Measurements from ENCODE around the gene SPINK13.

The SPINK13 gene, protein sequence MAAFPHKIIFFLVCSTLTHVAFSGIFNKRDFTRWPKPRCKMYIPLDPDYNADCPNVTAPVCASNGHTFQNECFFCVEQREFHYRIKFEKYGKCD

DNA sequence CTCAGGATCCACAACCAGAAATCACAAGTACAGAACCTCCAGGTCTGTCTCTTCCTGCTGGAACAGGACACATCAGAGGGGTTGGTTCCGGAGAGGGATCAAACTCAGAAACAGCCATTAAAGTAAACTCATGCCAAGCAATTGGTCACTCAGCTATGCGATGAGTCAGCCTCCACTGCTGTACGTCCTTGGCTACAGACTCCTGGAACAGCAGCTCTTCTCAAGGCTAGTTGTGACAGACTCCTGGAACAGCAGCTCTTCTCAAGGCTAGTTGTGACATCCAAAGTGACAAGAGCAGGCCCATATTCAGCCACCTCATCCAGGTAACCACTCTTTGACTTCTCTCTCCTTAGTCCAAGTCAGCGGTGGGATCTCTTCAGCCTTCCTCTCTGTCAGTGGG, at the start of gene SPINK13:
SPINK13 (plus strand) TSS at position 229 of the 400 bp plus-strand sequence. CDS start 1,279 bp downstream, outside the sequence.
- in situ Hi-C loops (cut with MboI; ENCODE audit: low pct_unique_long_range_greater_than_20kb, low sequenced_read_pairs, unreplicated experiment): no loop called here
- no peak for TF ChIP-seq CTCF (IDR thresholded peaks at IDR 0.05; ENCODE audit: extremely low read depth, insufficient read depth, missing control alignments)
- DNase-seq (ENCODE audit: low spot score): no peak

- no peak for DNase-seq (ENCODE audit: low spot score)
- in situ Hi-C loops (cut with MboI; ENCODE audit: low pct_unique_long_range_greater_than_20kb, low sequenced_read_pairs, unreplicated experiment): no loop called here
Measured at GRCh38 chr5:148221508-148221907, 47.1 kb upstream of the SPINK13 start.

DNA sequence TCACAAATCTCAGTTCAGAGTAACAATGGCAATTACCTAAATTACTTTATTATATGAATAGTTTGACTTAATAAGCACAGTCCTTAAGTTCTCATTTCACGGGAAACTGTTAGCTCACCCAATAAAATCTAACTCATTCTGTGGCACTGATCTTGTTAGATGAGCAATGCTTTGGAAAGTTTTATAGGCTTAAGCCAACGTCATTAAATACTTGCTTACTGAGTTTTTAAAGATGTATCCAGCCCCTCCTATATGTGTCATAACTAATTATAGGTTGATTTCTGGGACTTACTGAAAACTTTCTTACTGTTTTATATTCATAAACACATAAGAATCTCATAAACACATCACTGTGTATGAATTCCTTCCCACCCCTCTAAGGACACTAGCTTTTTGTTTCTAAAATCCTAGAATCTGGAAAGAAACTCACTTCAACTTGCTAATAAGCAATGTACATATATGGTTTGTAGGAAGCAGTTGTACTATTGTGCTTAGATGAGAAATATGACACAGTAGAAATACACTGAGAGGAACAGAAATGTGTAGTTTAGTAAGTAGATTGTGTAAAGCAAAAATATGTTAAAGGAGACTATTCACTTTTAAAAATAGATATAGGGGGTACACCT, 44.4 kb upstream of the SPINK13 start:
- no peak for TF ChIP-seq CTCF (IDR thresholded peaks at IDR 0.05; ENCODE audit: extremely low read depth, insufficient read depth, missing control alignments)
- no peak for DNase-seq (ENCODE audit: low spot score)
- in situ Hi-C loops (cut with MboI; ENCODE audit: low pct_unique_long_range_greater_than_20kb, low sequenced_read_pairs, unreplicated experiment): no loop called here

More at GRCh38 chr5:148221508-148221907, 47.1 kb upstream of the SPINK13 start:
- TF ChIP-seq CTCF (IDR thresholded peaks at IDR 0.05; ENCODE audit: extremely low read depth, insufficient read depth, missing control alignments): no peak

GRCh38 chr5:148228392-148228984, 40.1 kb upstream of the SPINK13 start:
- in situ Hi-C loops (cut with MboI; ENCODE audit: low pct_unique_long_range_greater_than_20kb, low sequenced_read_pairs, unreplicated experiment): no loop called here
- TF ChIP-seq CTCF (IDR thresholded peaks at IDR 0.05; ENCODE audit: extremely low read depth, insufficient read depth, missing control alignments): no peak
- DNase-seq (ENCODE audit: low spot score): no peak

GRCh38 chr5:148229840-148230239, 38.8 kb upstream of the SPINK13 start:
- DNase-seq (ENCODE audit: low spot score): no peak
- in situ Hi-C loops (cut with MboI; ENCODE audit: low pct_unique_long_range_greater_than_20kb, low sequenced_read_pairs, unreplicated experiment): no loop called here
- no peak for TF ChIP-seq CTCF (IDR thresholded peaks at IDR 0.05; ENCODE audit: extremely low read depth, insufficient read depth, missing control alignments)

GRCh38 chr5:148230240-148230639, 38.4 kb upstream of the SPINK13 start:
- no peak for TF ChIP-seq CTCF (IDR thresholded peaks at IDR 0.05; ENCODE audit: extremely low read depth, insufficient read depth, missing control alignments)
- no peak for DNase-seq (ENCODE audit: low spot score)
- in situ Hi-C loops (cut with MboI; ENCODE audit: low pct_unique_long_range_greater_than_20kb, low sequenced_read_pairs, unreplicated experiment): no loop called here
